ENCODE results near the gene NDUFB7.
A peak's percentile ranks its signal among the peaks of the same experiment; 100 is the strongest.
"Not testable (repeated sequence)": the region's sequence is repeated elsewhere in the genome, so short reads cannot be mapped to it uniquely, and the experiment has no call there.

Gene NDUFB7

GRCh38 chr19:14553939-14554243, 18.0 kb downstream of the NDUFB7 start:
- no peak for DNase-seq (ENCODE audit: low read depth, low spot score)

- no peak for DNase-seq (ENCODE audit: low read depth, low spot score)
These were observed 18.6 kb downstream of the NDUFB7 start for GRCh38 chr19:14553042-14553938.

- DNase-seq (ENCODE audit: low read depth, low spot score): not testable (repeated sequence)
These were observed 19.9 kb downstream of the NDUFB7 start for GRCh38 chr19:14552006-14552360.

GRCh38 chr19:14551134-14552005, 20.5 kb downstream of the NDUFB7 start:
- not testable (repeated sequence) for DNase-seq (ENCODE audit: low read depth, low spot score)

- no peak for DNase-seq (ENCODE audit: low read depth, low spot score)
These were observed 21.6 kb downstream of the NDUFB7 start for GRCh38 chr19:14550201-14550754.

GRCh38 chr19:14545716-14546082, 26.2 kb downstream of the NDUFB7 start:
- no peak for DNase-seq (ENCODE audit: low read depth, low spot score)

- DNase-seq (ENCODE audit: low read depth, low spot score): no peak
These were observed 26.7 kb downstream of the NDUFB7 start for GRCh38 chr19:14544977-14545715.

GRCh38 chr19:14544047-14544446, 27.8 kb downstream of the NDUFB7 start:
- no peak for DNase-seq (ENCODE audit: low read depth, low spot score)

GRCh38 chr19:14542711-14543328, 29.0 kb downstream of the NDUFB7 start:
- DNase-seq (ENCODE audit: low read depth, low spot score): no peak

- not testable (repeated sequence) for DNase-seq (ENCODE audit: low read depth, low spot score)
These were observed 29.9 kb downstream of the NDUFB7 start for GRCh38 chr19:14541979-14542378.

- DNase-seq (ENCODE audit: low read depth, low spot score): no peak
These were observed 30.9 kb downstream of the NDUFB7 start for GRCh38 chr19:14540741-14541525.

GRCh38 chr19:14536926-14537692, 34.8 kb downstream of the NDUFB7 start:
- no peak for DNase-seq (ENCODE audit: low read depth, low spot score)

GRCh38 chr19:14533450-14533849, 38.4 kb downstream of the NDUFB7 start:
- DNase-seq (ENCODE audit: low read depth, low spot score): no peak

- no peak for DNase-seq (ENCODE audit: low read depth, low spot score)
These were observed 41.4 kb downstream of the NDUFB7 start for GRCh38 chr19:14530506-14530905.

GRCh38 chr19:14530005-14530348, 41.9 kb downstream of the NDUFB7 start:
- DNase-seq (ENCODE audit: low read depth, low spot score): no peak

- DNase-seq (ENCODE audit: low read depth, low spot score): peak; percentile 100
These were observed 42.4 kb downstream of the NDUFB7 start, which contains the start of gene TECR for GRCh38 chr19:14529254-14530004. Gene TECR, plus strand, starts transcription at chr19:14529594. Its CDS starts 103 bp downstream, at chr19:14529697.

GRCh38 chr19:14528419-14529253, 43.2 kb downstream of the NDUFB7 start:
- no peak for DNase-seq (ENCODE audit: low read depth, low spot score)

GRCh38 chr19:14526423-14526822, 45.4 kb downstream of the NDUFB7 start:
- DNase-seq (ENCODE audit: low read depth, low spot score): no peak
